Epithelial cell of proximal tubule (primary cell): ENCODE results near the gene PHACTR1. TPM values are rescaled to one million over a fixed set of nuclear protein-coding genes. Genes with fewer than 3 reads are reported as not detected.

ENCODE experiments used
- DNase-seq: peaks from one replicate; pipeline ENCODE4 v3.0.0-alpha.2; 2011; ENCODE audit warnings: low read depth
- H3K4me3 ChIP-seq: 2 replicates; pipeline ENCODE4 v1.5.1; 2011; ENCODE audit warnings: low read depth, mild to moderate bottlenecking, low read length
- CTCF ChIP-seq: conservative IDR thresholded peaks from 2 replicates; pipeline ENCODE4 v1.5.1; 2012; ENCODE audit warnings: low read depth, mild to moderate bottlenecking, low read length
- total RNA-seq: library from RNA; depleted of rRNA; stranded (reverse); fragments of >200 nt; gene quantifications from 2 replicates; pipeline ENCODE4 v1.2.3, GENCODE V29; 2015

PHACTR1 gene
- total RNA-seq, 1 donor from 2014 or later: 0.98 TPM

- DNase-seq: no peak
- TF ChIP-seq CTCF: no peak
- no peak overlapping the region for H3K4me3 ChIP-seq
These were observed 331.5 kb downstream of the PHACTR1 start for GRCh38 chr6:13048113-13048512.

- no peak overlapping the region for H3K4me3 ChIP-seq
- TF ChIP-seq CTCF: peak; percentile 46
- DNase-seq: no peak
These were observed 333.2 kb downstream of the PHACTR1 start for GRCh38 chr6:13049666-13050254.

- no peak for TF ChIP-seq CTCF
- no peak for DNase-seq
- no peak overlapping the region for H3K4me3 ChIP-seq
These were observed 336.5 kb downstream of the PHACTR1 start for GRCh38 chr6:13053006-13053461.

- no peak overlapping the region for H3K4me3 ChIP-seq
- TF ChIP-seq CTCF: no peak
- no peak for DNase-seq
These were observed 341.5 kb downstream of the PHACTR1 start for GRCh38 chr6:13058051-13058450.

GRCh38 chr6:13059026-13059425 lies 342.5 kb downstream of the PHACTR1 start:
- no peak for TF ChIP-seq CTCF
- no peak for DNase-seq
- no peak overlapping the region for H3K4me3 ChIP-seq

GRCh38 chr6:13063300-13063918 lies 346.8 kb downstream of the PHACTR1 start:
- no peak for TF ChIP-seq CTCF
- DNase-seq: no peak

GRCh38 chr6:13065581-13065980 lies 349.0 kb downstream of the PHACTR1 start:
- no peak overlapping the region for H3K4me3 ChIP-seq
- DNase-seq: no peak
- TF ChIP-seq CTCF: no peak

More at GRCh38 chr6:13063300-13063918, 346.8 kb downstream of the PHACTR1 start:
- no peak overlapping the region for H3K4me3 ChIP-seq
